ENCODE results near the gene NADK2. TPM values are rescaled to one million over a fixed set of nuclear protein-coding genes. Genes with fewer than 3 reads are reported as not detected.
A peak's percentile ranks its signal among the peaks of the same experiment; 100 is the strongest.

The NADK2 gene
- total and polyA plus RNA-seq, 12 donors = 13.5 to 68.3 (median 46.6) TPM

- 50 to 62% (median 56%) methylated on average over 2 of the region's 2 CpGs for WGBS, 4 donors
- DNase-seq = peak in 3 of 7 donors; percentile 27 to 39 (median 37)
- peak; percentile 48 to 68 (median 57) for TF ChIP-seq CTCF (IDR thresholded peaks at IDR 0.05)
- TF ChIP-seq POLR2A (IDR thresholded peaks at IDR 0.05) = no peak
- no peaks in the 10 kb centered on the region for H3K9me3 ChIP-seq (replicated peaks in 1 of 3)
- intact Hi-C loops (cut with DNase I) = loop anchor here in 1 of 2 donors (5.0 to 10.0 kb wide), 2 partner anchors 217 to 519 kb away; no protein-coding TSS in a partner anchor
- no peaks in the 10 kb centered on the region for H3K27me3 ChIP-seq
- peaks cover 0 to 45% of the 10 kb centered on the region in 2 donors for H3K36me3 ChIP-seq (replicated peaks in 1 of 2)
- no peak overlapping the region for H3K4me3 ChIP-seq
- H3K4me1 ChIP-seq (replicated peaks in 1 of 2) = peaks cover 0 to 9% of the 10 kb centered on the region in 2 donors
- no peak overlapping the region for H3K27ac ChIP-seq
Observed at GRCh38 chr5:36177715-36178523, 63.8 kb downstream of the NADK2 start.

GRCh38 chr5:36177154-36177553 is 64.6 kb downstream of the NADK2 start:
- no peak for DNase-seq
- intact Hi-C loops (cut with DNase I) = loop anchor here in 1 of 2 donors (5.0 to 10.0 kb wide), 2 partner anchors 218 to 520 kb away; no protein-coding TSS in a partner anchor
- 83 to 88% (median 86%) methylated on average over 2 of the region's 2 CpGs for WGBS, 4 donors
- TF ChIP-seq CTCF (IDR thresholded peaks at IDR 0.05) (no peak), POLR2A (IDR thresholded peaks at IDR 0.05) (no peak)
- Histone ChIP-seq H3K36me3 (replicated peaks in 1 of 2) (peaks cover 0 to 51% of the 10 kb centered on the region in 2 donors), H3K27ac (no peak overlapping the region), H3K27me3 (no peaks in the 10 kb centered on the region), H3K9me3 (replicated peaks in 1 of 3) (no peaks in the 10 kb centered on the region), H3K4me3 (no peak overlapping the region), H3K4me1 (replicated peaks in 1 of 2) (peaks cover 0 to 9% of the 10 kb centered on the region in 2 donors)

GRCh38 chr5:36175043-36175442 is 66.7 kb downstream of the NADK2 start:
- Histone ChIP-seq H3K4me3 (no peak overlapping the region), H3K27me3 (no peaks in the 10 kb centered on the region), H3K9me3 (replicated peaks in 1 of 3) (no peaks in the 10 kb centered on the region), H3K27ac (no peak overlapping the region), H3K36me3 (replicated peaks in 1 of 2) (peaks cover 0 to 55% of the 10 kb centered on the region in 2 donors), H3K4me1 (replicated peaks in 1 of 2) (peaks cover 0 to 9% of the 10 kb centered on the region in 2 donors)
- 86 to 94% (median 93%) methylated on average over 5 of the region's 5 CpGs for WGBS, 4 donors
- DNase-seq = no peak
- intact Hi-C loops (cut with DNase I) = loop anchor here in 1 of 2 donors (5.0 to 10.0 kb wide), 2 partner anchors 220 to 522 kb away; no protein-coding TSS in a partner anchor
- TF ChIP-seq POLR2A (IDR thresholded peaks at IDR 0.05) (no peak), CTCF (IDR thresholded peaks at IDR 0.05) (no peak)

GRCh38 chr5:36174119-36174518 is 67.6 kb downstream of the NADK2 start:
- H3K27me3 ChIP-seq = no peaks in the 10 kb centered on the region
- no peak for DNase-seq
- no peak for TF ChIP-seq CTCF (IDR thresholded peaks at IDR 0.05)
- TF ChIP-seq POLR2A (IDR thresholded peaks at IDR 0.05) = no peak
- H3K4me1 ChIP-seq (replicated peaks in 1 of 2) = peaks cover 0 to 9% of the 10 kb centered on the region in 2 donors
- peaks cover 0 to 57% of the 10 kb centered on the region in 2 donors for H3K36me3 ChIP-seq (replicated peaks in 1 of 2)
- no peaks in the 10 kb centered on the region for H3K9me3 ChIP-seq (replicated peaks in 1 of 3)
- H3K4me3 ChIP-seq = no peak overlapping the region
- 44 to 62% (median 56%) methylated on average over 3 of the region's 3 CpGs for WGBS, 4 donors
- intact Hi-C loops (cut with DNase I) = loop anchor here in 1 of 2 donors (10.0 kb wide), 1 partner anchor 221 kb away; no protein-coding TSS in a partner anchor
- H3K27ac ChIP-seq = no peak overlapping the region
